ENCODE data around the gene ATP10D.

DNA sequence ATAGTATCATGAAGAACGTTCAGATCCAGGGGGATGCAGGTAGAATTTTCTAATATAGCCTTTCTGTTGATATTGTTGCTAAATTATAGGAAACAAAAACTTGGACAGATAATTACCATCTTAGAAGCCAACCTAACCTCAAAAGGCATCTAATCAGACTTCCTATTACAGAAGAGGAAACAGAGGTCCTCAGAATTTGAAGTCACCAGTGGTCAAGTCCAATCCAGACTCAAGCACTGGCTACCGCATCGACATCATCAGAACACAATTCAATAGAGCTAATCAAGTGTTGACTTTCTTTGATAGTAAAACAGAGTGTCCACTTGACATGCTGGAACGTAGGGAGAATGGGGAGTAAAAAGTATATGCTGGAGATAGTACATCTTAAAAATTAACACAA lies 10.3 kb upstream of the ATP10D start:
- TF ChIP-seq, protein P1, sequence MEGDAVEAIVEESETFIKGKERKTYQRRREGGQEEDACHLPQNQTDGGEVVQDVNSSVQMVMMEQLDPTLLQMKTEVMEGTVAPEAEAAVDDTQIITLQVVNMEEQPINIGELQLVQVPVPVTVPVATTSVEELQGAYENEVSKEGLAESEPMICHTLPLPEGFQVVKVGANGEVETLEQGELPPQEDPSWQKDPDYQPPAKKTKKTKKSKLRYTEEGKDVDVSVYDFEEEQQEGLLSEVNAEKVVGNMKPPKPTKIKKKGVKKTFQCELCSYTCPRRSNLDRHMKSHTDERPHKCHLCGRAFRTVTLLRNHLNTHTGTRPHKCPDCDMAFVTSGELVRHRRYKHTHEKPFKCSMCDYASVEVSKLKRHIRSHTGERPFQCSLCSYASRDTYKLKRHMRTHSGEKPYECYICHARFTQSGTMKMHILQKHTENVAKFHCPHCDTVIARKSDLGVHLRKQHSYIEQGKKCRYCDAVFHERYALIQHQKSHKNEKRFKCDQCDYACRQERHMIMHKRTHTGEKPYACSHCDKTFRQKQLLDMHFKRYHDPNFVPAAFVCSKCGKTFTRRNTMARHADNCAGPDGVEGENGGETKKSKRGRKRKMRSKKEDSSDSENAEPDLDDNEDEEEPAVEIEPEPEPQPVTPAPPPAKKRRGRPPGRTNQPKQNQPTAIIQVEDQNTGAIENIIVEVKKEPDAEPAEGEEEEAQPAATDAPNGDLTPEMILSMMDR (IDR thresholded peaks at IDR 0.05): no peak
- TF ChIP-seq POLR2A (IDR thresholded peaks at IDR 0.05): no peak

Measured in tibial nerve (tissue), 3 donors.